ENCODE results near the gene TRPM5.
A peak's percentile ranks its signal among the peaks of the same experiment; 100 is the strongest.

TRPM5 gene

GRCh38 chr11:2409611-2410468 lies 34.5 kb downstream of the TRPM5 start:
- H3K4me3 ChIP-seq (ENCODE audit: low read length): no peak overlapping the region
- H3K9ac ChIP-seq (ENCODE audit: low read length): no peak overlapping the region
- peaks cover 3% of the 10 kb centered on the region for H3K4me1 ChIP-seq (ENCODE audit: control insufficient read depth, insufficient read depth, low read length)
- peaks cover 20% of the 10 kb centered on the region for H3K27me3 ChIP-seq (ENCODE audit: control insufficient read depth, insufficient read depth, low read length)
- H3K36me3 ChIP-seq (ENCODE audit: control insufficient read depth, insufficient read depth, low read length): no peaks in the 10 kb centered on the region
- H3K9me3 ChIP-seq (ENCODE audit: control insufficient read depth, low read length): no peaks in the 10 kb centered on the region

GRCh38 chr11:2409126-2409525 lies 35.2 kb downstream of the TRPM5 start:
- no peak overlapping the region for H3K4me3 ChIP-seq (ENCODE audit: low read length)
- no peaks in the 10 kb centered on the region for H3K9me3 ChIP-seq (ENCODE audit: control insufficient read depth, low read length)
- peaks cover 3% of the 10 kb centered on the region for H3K4me1 ChIP-seq (ENCODE audit: control insufficient read depth, insufficient read depth, low read length)
- H3K27me3 ChIP-seq (ENCODE audit: control insufficient read depth, insufficient read depth, low read length): peaks cover 20% of the 10 kb centered on the region
- no peak overlapping the region for H3K9ac ChIP-seq (ENCODE audit: low read length)
- H3K36me3 ChIP-seq (ENCODE audit: control insufficient read depth, insufficient read depth, low read length): no peaks in the 10 kb centered on the region

- H3K27me3 ChIP-seq (ENCODE audit: control insufficient read depth, insufficient read depth, low read length): peaks cover 20% of the 10 kb centered on the region
Observed at GRCh38 chr11:2408671-2409070, 35.6 kb downstream of the TRPM5 start.

GRCh38 chr11:2406878-2407410 lies 37.4 kb downstream of the TRPM5 start:
- H3K9me3 ChIP-seq (ENCODE audit: control insufficient read depth, low read length): no peaks in the 10 kb centered on the region
- H3K4me1 ChIP-seq (ENCODE audit: control insufficient read depth, insufficient read depth, low read length): peaks cover 5% of the 10 kb centered on the region
- H3K27me3 ChIP-seq (ENCODE audit: control insufficient read depth, insufficient read depth, low read length): peaks cover 20% of the 10 kb centered on the region
- H3K4me3 ChIP-seq (ENCODE audit: low read length): no peak overlapping the region
- no peak overlapping the region for H3K9ac ChIP-seq (ENCODE audit: low read length)
- no peaks in the 10 kb centered on the region for H3K36me3 ChIP-seq (ENCODE audit: control insufficient read depth, insufficient read depth, low read length)

More at GRCh38 chr11:2408671-2409070, 35.6 kb downstream of the TRPM5 start:
- H3K4me1 ChIP-seq (ENCODE audit: control insufficient read depth, insufficient read depth, low read length): peaks cover 3% of the 10 kb centered on the region
- no peak overlapping the region for H3K9ac ChIP-seq (ENCODE audit: low read length)
- H3K36me3 ChIP-seq (ENCODE audit: control insufficient read depth, insufficient read depth, low read length): no peaks in the 10 kb centered on the region
- no peak overlapping the region for H3K4me3 ChIP-seq (ENCODE audit: low read length)
- H3K9me3 ChIP-seq (ENCODE audit: control insufficient read depth, low read length): no peaks in the 10 kb centered on the region

- Histone ChIP-seq H3K4me3 (ENCODE audit: low read length) (no peak overlapping the region), H3K9ac (ENCODE audit: low read length) (no peak overlapping the region), H3K9me3 (ENCODE audit: control insufficient read depth, low read length) (no peaks in the 10 kb centered on the region), H3K4me1 (ENCODE audit: control insufficient read depth, insufficient read depth, low read length) (peaks cover 10% of the 10 kb centered on the region), H3K27me3 (ENCODE audit: control insufficient read depth, insufficient read depth, low read length) (peaks cover 20% of the 10 kb centered on the region), H3K36me3 (ENCODE audit: control insufficient read depth, insufficient read depth, low read length) (no peaks in the 10 kb centered on the region)
Observed at GRCh38 chr11:2406451-2406850, 37.9 kb downstream of the TRPM5 start.

- Histone ChIP-seq H3K4me1 (ENCODE audit: control insufficient read depth, insufficient read depth, low read length) (peaks cover 13% of the 10 kb centered on the region), H3K36me3 (ENCODE audit: control insufficient read depth, insufficient read depth, low read length) (no peaks in the 10 kb centered on the region), H3K9me3 (ENCODE audit: control insufficient read depth, low read length) (no peaks in the 10 kb centered on the region), H3K4me3 (ENCODE audit: low read length) (no peak overlapping the region), H3K9ac (ENCODE audit: low read length) (no peak overlapping the region), H3K27me3 (ENCODE audit: control insufficient read depth, insufficient read depth, low read length) (peaks cover 13% of the 10 kb centered on the region)
Observed at GRCh38 chr11:2404735-2405196, 39.5 kb downstream of the TRPM5 start.

- Histone ChIP-seq H3K4me3 (ENCODE audit: low read length) (no peak overlapping the region), H3K27me3 (ENCODE audit: control insufficient read depth, insufficient read depth, low read length) (no peaks in the 10 kb centered on the region), H3K9me3 (ENCODE audit: control insufficient read depth, low read length) (no peaks in the 10 kb centered on the region), H3K36me3 (ENCODE audit: control insufficient read depth, insufficient read depth, low read length) (no peaks in the 10 kb centered on the region), H3K9ac (ENCODE audit: low read length) (no peak overlapping the region), H3K4me1 (ENCODE audit: control insufficient read depth, insufficient read depth, low read length) (peaks cover 24% of the 10 kb centered on the region)
Observed at GRCh38 chr11:2402890-2403645, 41.2 kb downstream of the TRPM5 start.

- peaks cover 22% of the 10 kb centered on the region for H3K4me1 ChIP-seq (ENCODE audit: control insufficient read depth, insufficient read depth, low read length)
- no peaks in the 10 kb centered on the region for H3K9me3 ChIP-seq (ENCODE audit: control insufficient read depth, low read length)
- no peaks in the 10 kb centered on the region for H3K36me3 ChIP-seq (ENCODE audit: control insufficient read depth, insufficient read depth, low read length)
- no peak overlapping the region for H3K9ac ChIP-seq (ENCODE audit: low read length)
- H3K4me3 ChIP-seq (ENCODE audit: low read length): no peak overlapping the region
- no peaks in the 10 kb centered on the region for H3K27me3 ChIP-seq (ENCODE audit: control insufficient read depth, insufficient read depth, low read length)
Observed at GRCh38 chr11:2402106-2402505, 42.2 kb downstream of the TRPM5 start.

GRCh38 chr11:2401436-2401984 lies 42.8 kb downstream of the TRPM5 start:
- no peaks in the 10 kb centered on the region for H3K9me3 ChIP-seq (ENCODE audit: control insufficient read depth, low read length)
- H3K4me3 ChIP-seq (ENCODE audit: low read length): peak overlapping the region; percentile 92
- peak overlapping the region; percentile 96 for H3K9ac ChIP-seq (ENCODE audit: low read length)
- H3K4me1 ChIP-seq (ENCODE audit: control insufficient read depth, insufficient read depth, low read length): peaks cover 22% of the 10 kb centered on the region
- H3K27me3 ChIP-seq (ENCODE audit: control insufficient read depth, insufficient read depth, low read length): no peaks in the 10 kb centered on the region
- H3K36me3 ChIP-seq (ENCODE audit: control insufficient read depth, insufficient read depth, low read length): no peaks in the 10 kb centered on the region

- H3K9me3 ChIP-seq (ENCODE audit: control insufficient read depth, low read length): no peaks in the 10 kb centered on the region
- H3K4me3 ChIP-seq (ENCODE audit: low read length): peak overlapping the region; percentile 92
- H3K9ac ChIP-seq (ENCODE audit: low read length): peak overlapping the region; percentile 96
- no peaks in the 10 kb centered on the region for H3K36me3 ChIP-seq (ENCODE audit: control insufficient read depth, insufficient read depth, low read length)
- no peaks in the 10 kb centered on the region for H3K27me3 ChIP-seq (ENCODE audit: control insufficient read depth, insufficient read depth, low read length)
- H3K4me1 ChIP-seq (ENCODE audit: control insufficient read depth, insufficient read depth, low read length): peaks cover 22% of the 10 kb centered on the region
Observed at GRCh38 chr11:2400762-2401435, 43.4 kb downstream of the TRPM5 start.

- Histone ChIP-seq H3K4me3 (ENCODE audit: low read length) (peak within 1 kb of the TSS; percentile 92), H3K27me3 (ENCODE audit: control insufficient read depth, insufficient read depth, low read length) (no peaks in the 10 kb centered on the region), H3K9me3 (ENCODE audit: control insufficient read depth, low read length) (no peaks in the 10 kb centered on the region), H3K9ac (ENCODE audit: low read length) (peak within 1 kb of the TSS; percentile 97), H3K4me1 (ENCODE audit: control insufficient read depth, insufficient read depth, low read length) (peaks cover 22% of the 10 kb centered on the region), H3K36me3 (ENCODE audit: control insufficient read depth, insufficient read depth, low read length) (no peaks in the 10 kb centered on the region)
Observed at GRCh38 chr11:2400069-2400761, 44.1 kb downstream of the TRPM5 start, which contains the start of gene TSSC4. TSSC4 (plus strand) TSS chr11:2400750; CDS start chr11:2402634, 1,884 bp downstream.
